Testis (tissue), 3 donors: ENCODE measurements around the gene PRADC1. TPM values are rescaled to one million over a fixed set of nuclear protein-coding genes. Genes with fewer than 3 reads are reported as not detected.

Experiments used
- DNase-seq: peaks from one replicate; pipeline ENCODE4 v3.0.0-alpha.2; 2019
- H3K27ac ChIP-seq, 2 donors: fragments of 200-600 bp; sonication (generic); one replicate each; pipeline ENCODE4 v1.5.1; 2019
- H3K27me3 ChIP-seq: fragments of 200-600 bp; sonication (generic); one replicate; pipeline ENCODE4 v1.5.1; 2019
- H3K36me3 ChIP-seq: fragments of 200-600 bp; sonication (generic); one replicate; pipeline ENCODE4 v1.5.1; 2017; ENCODE audit warnings: low read depth; ENCODE audit errors: missing control alignments
- H3K4me1 ChIP-seq: fragments of 200-600 bp; sonication (generic); one replicate; pipeline ENCODE4 v1.5.1; 2019
- H3K4me3 ChIP-seq, 2 donors: fragments of 200-600 bp; sonication (generic); one replicate each; pipeline ENCODE4 v1.5.1; 2017 to 2019
- H3K9me3 ChIP-seq: fragments of 200-600 bp; sonication (generic); one replicate; pipeline ENCODE4 v1.5.1; 2017
- POLR2A ChIP-seq: fragments of 450-650 bp; IDR thresholded peaks from one replicate; pipeline ENCODE4 v1.6.1; 2017; ENCODE audit warnings: antibody characterized with exemption, mild to moderate bottlenecking, moderate library complexity
- WGBS, 2 donors: methylation state at CpG; one replicate each; pipeline ENCODE4 v1.1.5; 2018; 5-methylcytosine and 5-hydroxymethylcytosine counted together
- intact Hi-C: fragments of 100-400 bp; cut with DNase I; formaldehyde crosslinking; loops from one replicate; pipeline ENCODE4 v1.15.1; 2023; ENCODE audit warnings: low total_unique reads
- polyA plus RNA-seq: library from polyadenylated mRNA; stranded (reverse); fragments of 350-450 nt; fragmentation: Illumina TruSeq; extraction: RNeasy Lipid Tissue Mini Kit (QIAGEN cat#74804); gene quantifications from one replicate; pipeline ENCODE4 v1.2.3, GENCODE V29; 2014; ENCODE audit warnings: low read depth, low replicate concordance; ENCODE audit not compliant: insufficient read depth
- total RNA-seq, 2 donors: library from RNA; depleted of rRNA; stranded (reverse); fragments of >200 nt; gene quantifications; one replicate each; pipeline ENCODE4 v1.2.3, GENCODE V29; 2016
- TF ChIP-seq, protein P1 (sequence below), 3 experiments: fragments of 450-650 bp in 2 of 3; fragments of 200-600 bp in 1 of 3; sonication (generic) in 1 of 3; IDR thresholded peaks; one replicate each; pipeline ENCODE4 v1.5.1; 2016 to 2019; ENCODE audit warnings: antibody characterized with exemption in 3 of 3, mild to moderate bottlenecking in 2 of 3, moderate library complexity in 1 of 3

Gene PRADC1
- total and polyA plus RNA-seq, 3 donors from 2014 or later = 21.3 to 47.1 (median 29.2) TPM

GRCh38 chr2:73257425-73258125 lies 24.5 kb upstream of the PRADC1 start:
- no peaks in the 10 kb centered on the region for H3K9me3 ChIP-seq
- TF ChIP-seq POLR2A = no peak
- TF ChIP-seq, protein P1, sequence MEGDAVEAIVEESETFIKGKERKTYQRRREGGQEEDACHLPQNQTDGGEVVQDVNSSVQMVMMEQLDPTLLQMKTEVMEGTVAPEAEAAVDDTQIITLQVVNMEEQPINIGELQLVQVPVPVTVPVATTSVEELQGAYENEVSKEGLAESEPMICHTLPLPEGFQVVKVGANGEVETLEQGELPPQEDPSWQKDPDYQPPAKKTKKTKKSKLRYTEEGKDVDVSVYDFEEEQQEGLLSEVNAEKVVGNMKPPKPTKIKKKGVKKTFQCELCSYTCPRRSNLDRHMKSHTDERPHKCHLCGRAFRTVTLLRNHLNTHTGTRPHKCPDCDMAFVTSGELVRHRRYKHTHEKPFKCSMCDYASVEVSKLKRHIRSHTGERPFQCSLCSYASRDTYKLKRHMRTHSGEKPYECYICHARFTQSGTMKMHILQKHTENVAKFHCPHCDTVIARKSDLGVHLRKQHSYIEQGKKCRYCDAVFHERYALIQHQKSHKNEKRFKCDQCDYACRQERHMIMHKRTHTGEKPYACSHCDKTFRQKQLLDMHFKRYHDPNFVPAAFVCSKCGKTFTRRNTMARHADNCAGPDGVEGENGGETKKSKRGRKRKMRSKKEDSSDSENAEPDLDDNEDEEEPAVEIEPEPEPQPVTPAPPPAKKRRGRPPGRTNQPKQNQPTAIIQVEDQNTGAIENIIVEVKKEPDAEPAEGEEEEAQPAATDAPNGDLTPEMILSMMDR (IDR thresholded peaks at IDR 0.05) = no peak
- no peak overlapping the region for H3K4me3 ChIP-seq
- intact Hi-C loops = no loop called here
- no peak overlapping the region for H3K27ac ChIP-seq
- H3K27me3 ChIP-seq = no peaks in the 10 kb centered on the region
- DNase-seq = no peak
- WGBS, 2 donors = 65 to 75% methylated on average over 6 to 10 of the region's 10 CpGs
- no peaks in the 10 kb centered on the region for H3K36me3 ChIP-seq
- H3K4me1 ChIP-seq = no peaks in the 10 kb centered on the region

GRCh38 chr2:73257021-73257420 lies 24.0 kb upstream of the PRADC1 start:
- H3K4me1 ChIP-seq = no peaks in the 10 kb centered on the region
- no peaks in the 10 kb centered on the region for H3K36me3 ChIP-seq
- TF ChIP-seq POLR2A = no peak
- TF ChIP-seq, protein P1 (IDR thresholded peaks at IDR 0.05) = no peak
- H3K27ac ChIP-seq = no peak overlapping the region
- intact Hi-C loops = no loop called here
- no peak overlapping the region for H3K4me3 ChIP-seq
- DNase-seq = no peak
- H3K27me3 ChIP-seq = no peaks in the 10 kb centered on the region
- H3K9me3 ChIP-seq = no peaks in the 10 kb centered on the region
- 86 to 90% methylated on average over 2 of the region's 2 CpGs for WGBS, 2 donors

GRCh38 chr2:73256618-73256922 lies 23.5 kb upstream of the PRADC1 start:
- TF ChIP-seq, protein P1 (IDR thresholded peaks at IDR 0.05) = no peak
- no peak for TF ChIP-seq POLR2A
- intact Hi-C loops = no loop called here

DNA sequence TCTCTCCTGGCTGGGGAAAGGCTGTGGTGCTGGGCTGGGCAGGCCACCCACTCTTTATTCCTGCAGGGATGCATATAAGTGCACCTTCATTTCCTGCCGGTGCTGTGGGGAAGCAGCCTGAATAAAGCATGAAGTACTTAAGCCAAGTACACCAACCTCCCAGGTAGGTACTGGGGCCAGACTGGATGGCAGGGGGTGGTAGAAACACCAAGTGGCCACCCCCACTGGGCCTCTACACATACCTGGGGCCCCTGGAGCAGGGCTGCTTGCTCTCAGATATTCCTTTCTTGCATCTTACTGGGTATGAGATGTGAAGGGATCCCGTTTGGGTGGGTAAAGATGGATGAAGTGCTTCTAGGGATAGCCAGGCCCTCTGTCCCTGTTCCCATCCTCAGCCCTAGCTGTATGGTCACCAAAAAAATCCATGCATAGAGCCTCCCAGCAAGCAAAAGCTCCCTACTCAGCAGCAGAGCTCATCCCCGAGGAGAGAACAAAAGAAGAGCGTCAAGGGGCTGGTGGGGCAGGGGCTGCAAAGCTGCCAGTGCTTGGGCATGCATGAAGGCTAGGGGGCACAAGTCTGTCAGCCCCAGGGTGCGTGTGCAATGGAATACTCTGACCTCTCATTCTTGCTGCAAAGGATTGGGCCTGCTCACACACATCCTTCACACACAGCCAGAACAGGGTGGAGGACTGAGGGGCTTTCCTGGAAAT lies 23.0 kb upstream of the PRADC1 start:
- WGBS, 2 donors = 81 to 82% methylated on average over 5 of the region's 5 CpGs
- peaks cover under 1% of the 10 kb centered on the region for H3K4me1 ChIP-seq
- no peaks in the 10 kb centered on the region for H3K36me3 ChIP-seq
- no peak overlapping the region for H3K4me3 ChIP-seq
- TF ChIP-seq, protein P1 (IDR thresholded peaks at IDR 0.05) = no peak
- H3K27me3 ChIP-seq = no peaks in the 10 kb centered on the region
- H3K27ac ChIP-seq = no peak overlapping the region
- intact Hi-C loops = no loop called here
- no peak for DNase-seq
- H3K9me3 ChIP-seq = no peaks in the 10 kb centered on the region

More at GRCh38 chr2:73256618-73256922, 23.5 kb upstream of the PRADC1 start:
- Histone ChIP-seq H3K36me3 (no peaks in the 10 kb centered on the region), H3K27ac (no peak overlapping the region), H3K9me3 (no peaks in the 10 kb centered on the region), H3K4me1 (no peaks in the 10 kb centered on the region), H3K4me3 (no peak overlapping the region), H3K27me3 (no peaks in the 10 kb centered on the region)
- 20 to 63% methylated on average over 1 of the region's 1 CpG for WGBS, 2 donors
- DNase-seq = no peak
